Thoracic aorta (tissue), 2 donors: Measurements from ENCODE around the gene PNPLA7. TPM values are rescaled to one million over a fixed set of nuclear protein-coding genes. Genes with fewer than 3 reads are reported as not detected.

ENCODE experiments used
- ATAC-seq: fragments of 150-250 bp; one replicate; pipeline ENCODE4 v1.8.0; 2017; ENCODE audit warnings: low read depth; ENCODE audit not compliant: insufficient number of reproducible peaks, low FRiP score
- DNase-seq: peaks from one replicate; pipeline ENCODE4 v3.0.0-alpha.2; 2020; ENCODE audit warnings: low spot score
- H3K27ac ChIP-seq, 2 donors: fragments of 200-600 bp; sonication (generic); 1 replicate in 1 of 2; 2 replicates in 1 of 2; pipeline ENCODE4 v1.5.1; 2016; ENCODE audit warnings: mild to moderate bottlenecking in 2 of 2, moderate library complexity in 2 of 2
- H3K27me3 ChIP-seq: fragments of 200-600 bp; sonication (generic); replicated peaks from 2 replicates; pipeline ENCODE4 v1.6.0; 2016; ENCODE audit warnings: mild to moderate bottlenecking; ENCODE audit not compliant: insufficient read depth
- H3K36me3 ChIP-seq: fragments of 200-600 bp; sonication (generic); one replicate; pipeline ENCODE4 v1.5.1; 2016
- H3K4me1 ChIP-seq, 2 donors: fragments of 200-600 bp; sonication (generic); 1 replicate in 1 of 2; 2 replicates in 1 of 2; pipeline versions ENCODE4 v1.5.1 to v1.6.0; 2016; ENCODE audit warnings: low read depth in 2 of 2, mild to moderate bottlenecking in 1 of 2; ENCODE audit not compliant: control insufficient read depth in 1 of 2
- H3K4me3 ChIP-seq: fragments of 200-600 bp; sonication (generic); 2 replicates; pipeline ENCODE4 v1.5.1; 2016; ENCODE audit warnings: mild to moderate bottlenecking
- H3K9me3 ChIP-seq: fragments of 200-600 bp; sonication (generic); 2 replicates; pipeline ENCODE4 v1.5.1; 2016
- total RNA-seq, 2 donors: library from RNA; depleted of rRNA; stranded (reverse); fragments of >200 nt; gene quantifications; one replicate each; pipeline versions ENCODE4 v1.1.0 to v1.2.3, GENCODE V29; 2016
- TF ChIP-seq, protein P1 (sequence below): fragments of 200-600 bp; sonication (generic); IDR thresholded peaks from one replicate; pipeline ENCODE4 v1.5.1; 2019; ENCODE audit warnings: antibody characterized with exemption

Gene PNPLA7
- total RNA-seq, 2 donors from 2014 or later: 12.7 to 21.4 TPM

DNA sequence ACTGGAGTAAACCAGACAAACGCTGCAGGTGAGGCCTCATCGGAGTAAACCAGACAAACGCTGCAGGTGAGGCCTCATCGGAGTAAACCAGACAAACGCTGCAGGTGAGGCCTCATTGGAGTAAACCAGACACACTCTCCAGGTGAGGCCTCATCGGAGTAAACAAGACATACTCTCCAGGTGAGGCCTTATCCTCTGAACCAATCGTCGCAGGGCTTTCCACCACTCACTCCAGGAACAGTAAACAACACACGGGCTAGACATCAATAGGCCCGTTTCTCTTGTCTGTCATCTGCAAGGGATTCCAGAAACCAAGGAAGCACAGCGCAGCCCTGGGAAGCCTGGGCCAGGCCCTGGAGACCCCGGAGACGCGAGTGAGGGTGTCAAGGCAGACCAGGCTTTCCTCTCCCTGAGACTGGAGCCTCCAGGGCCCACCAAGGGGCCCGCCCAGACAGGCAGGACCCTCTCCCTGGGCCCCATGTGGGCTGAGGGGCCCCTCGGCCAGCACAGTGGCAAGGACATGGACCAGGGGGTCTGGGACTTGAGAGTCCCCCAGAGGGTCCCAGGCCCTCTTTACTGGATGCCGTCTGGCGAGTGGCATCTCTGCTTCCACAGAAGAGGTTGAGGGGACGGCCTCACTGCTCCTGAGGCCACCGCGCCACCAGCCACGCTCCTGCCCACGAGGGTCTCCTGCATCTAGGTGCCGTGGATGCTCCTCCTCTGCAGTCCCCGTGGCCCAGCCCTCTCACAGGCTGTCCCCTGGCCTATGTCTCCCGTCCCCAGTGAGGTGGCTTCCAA, 64.7 kb downstream of the PNPLA7 start:
- Histone ChIP-seq H3K27me3 (no peaks in the 10 kb centered on the region), H3K4me3 (no peak overlapping the region), H3K9me3 (no peaks in the 10 kb centered on the region), H3K4me1 (peaks cover 6 to 11% of the 10 kb centered on the region in 2 donors), H3K27ac (no peak overlapping the region), H3K36me3 (no peaks in the 10 kb centered on the region)
- no peak for ATAC-seq
- TF ChIP-seq, protein P1, sequence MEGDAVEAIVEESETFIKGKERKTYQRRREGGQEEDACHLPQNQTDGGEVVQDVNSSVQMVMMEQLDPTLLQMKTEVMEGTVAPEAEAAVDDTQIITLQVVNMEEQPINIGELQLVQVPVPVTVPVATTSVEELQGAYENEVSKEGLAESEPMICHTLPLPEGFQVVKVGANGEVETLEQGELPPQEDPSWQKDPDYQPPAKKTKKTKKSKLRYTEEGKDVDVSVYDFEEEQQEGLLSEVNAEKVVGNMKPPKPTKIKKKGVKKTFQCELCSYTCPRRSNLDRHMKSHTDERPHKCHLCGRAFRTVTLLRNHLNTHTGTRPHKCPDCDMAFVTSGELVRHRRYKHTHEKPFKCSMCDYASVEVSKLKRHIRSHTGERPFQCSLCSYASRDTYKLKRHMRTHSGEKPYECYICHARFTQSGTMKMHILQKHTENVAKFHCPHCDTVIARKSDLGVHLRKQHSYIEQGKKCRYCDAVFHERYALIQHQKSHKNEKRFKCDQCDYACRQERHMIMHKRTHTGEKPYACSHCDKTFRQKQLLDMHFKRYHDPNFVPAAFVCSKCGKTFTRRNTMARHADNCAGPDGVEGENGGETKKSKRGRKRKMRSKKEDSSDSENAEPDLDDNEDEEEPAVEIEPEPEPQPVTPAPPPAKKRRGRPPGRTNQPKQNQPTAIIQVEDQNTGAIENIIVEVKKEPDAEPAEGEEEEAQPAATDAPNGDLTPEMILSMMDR: no peak
- no peak for DNase-seq

DNA sequence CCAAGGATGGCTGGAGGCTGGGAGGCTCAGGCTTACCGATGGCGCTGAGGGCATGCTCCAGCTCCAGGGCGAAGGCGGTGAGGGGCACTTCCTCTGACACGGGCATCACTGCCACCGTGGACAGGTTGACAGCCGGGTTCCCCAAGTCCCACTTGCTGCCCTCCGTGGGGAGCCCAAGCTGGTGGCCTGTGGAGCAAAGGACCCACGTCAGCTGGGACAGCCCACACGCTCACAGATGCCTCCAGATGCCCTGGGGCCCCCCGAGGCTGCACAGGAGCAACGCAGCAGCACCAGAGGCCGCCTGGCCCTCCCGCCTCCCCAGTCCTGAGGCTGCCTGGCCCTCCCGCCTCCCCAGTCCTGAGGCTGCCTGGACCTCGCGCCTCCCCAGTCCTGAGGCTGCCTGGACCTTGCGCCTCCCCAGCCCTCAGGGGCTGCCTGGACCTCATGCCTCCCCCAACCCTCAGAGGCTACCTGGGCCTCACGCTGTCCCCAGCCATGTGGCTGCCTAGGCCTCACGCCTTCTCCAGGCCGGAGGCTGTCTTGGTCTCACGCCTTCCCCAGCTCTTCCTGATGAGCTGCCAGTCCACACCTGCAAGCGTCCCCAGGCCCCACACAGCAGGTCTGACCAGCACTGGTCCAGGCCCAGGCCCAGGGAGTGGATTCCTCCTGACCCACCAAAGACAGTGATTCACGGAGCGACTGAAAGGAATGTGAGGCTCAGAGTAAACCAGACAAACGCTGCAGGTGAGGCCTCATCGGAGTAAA, 65.5 kb downstream of the PNPLA7 start:
- peaks cover 6 to 11% of the 10 kb centered on the region in 2 donors for H3K4me1 ChIP-seq
- H3K27me3 ChIP-seq: no peaks in the 10 kb centered on the region
- no peak overlapping the region for H3K4me3 ChIP-seq
- H3K36me3 ChIP-seq: no peaks in the 10 kb centered on the region
- TF ChIP-seq, protein P1: no peak
- no peak overlapping the region for H3K27ac ChIP-seq
- no peak for DNase-seq
- H3K9me3 ChIP-seq: no peaks in the 10 kb centered on the region
- no peak for ATAC-seq

- H3K9me3 ChIP-seq: no peaks in the 10 kb centered on the region
- no peak overlapping the region for H3K4me3 ChIP-seq
- peaks cover 6 to 11% of the 10 kb centered on the region in 2 donors for H3K4me1 ChIP-seq
- H3K27ac ChIP-seq: peak overlapping the region; percentile 11 to 45
- TF ChIP-seq, protein P1: no peak
- H3K36me3 ChIP-seq: no peaks in the 10 kb centered on the region
- no peaks in the 10 kb centered on the region for H3K27me3 ChIP-seq
- peak; percentile 44 for ATAC-seq
- DNase-seq: no peak
Observed at GRCh38 chr9:137482094-137482781, 68.0 kb downstream of the PNPLA7 start.

GRCh38 chr9:137480686-137481683, 69.2 kb downstream of the PNPLA7 start:
- Histone ChIP-seq H3K27me3 (no peaks in the 10 kb centered on the region), H3K4me3 (no peak overlapping the region), H3K27ac (no peak overlapping the region), H3K4me1 (peaks cover 6 to 11% of the 10 kb centered on the region in 2 donors), H3K9me3 (peaks cover under 1% of the 10 kb centered on the region), H3K36me3 (no peaks in the 10 kb centered on the region)
- ATAC-seq (no peak), DNase-seq (no peak)
- TF ChIP-seq, protein P1: no peak
